Nephron progenitor cell (in vitro differentiated cells): ENCODE results near the gene MTHFD1L.
A peak's percentile ranks its signal among the peaks of the same experiment; 100 is the strongest.

Experiments
- DNase-seq: peaks from one replicate; pipeline ENCODE4 v3.0.0; 2021
- H3K27ac Mint-ChIP-seq: 2 replicates; pipeline ENCODE4 v1.8.0; 2021; ENCODE audit warnings: mild to moderate bottlenecking, moderate library complexity, mixed read lengths
- H3K27me3 Mint-ChIP-seq: 2 replicates; pipeline ENCODE4 v1.8.0; 2021; ENCODE audit warnings: mild to moderate bottlenecking, low read depth, mixed read lengths; ENCODE audit not compliant: poor library complexity
- H3K36me3 Mint-ChIP-seq: 2 replicates; pipeline ENCODE4 v1.8.0; 2021; ENCODE audit warnings: low read depth, mixed read lengths
- H3K4me1 Mint-ChIP-seq: 2 replicates; pipeline ENCODE4 v1.8.0; 2021; ENCODE audit warnings: mixed read lengths
- H3K4me3 Mint-ChIP-seq: 2 replicates; pipeline ENCODE4 v1.8.0; 2021; ENCODE audit warnings: mild to moderate bottlenecking, moderate library complexity, mixed read lengths
- H3K9me3 Mint-ChIP-seq: 2 replicates; pipeline ENCODE4 v1.8.0; 2021; ENCODE audit warnings: mild to moderate bottlenecking, moderate library complexity, mixed read lengths
- TF ChIP-seq, protein P1 (sequence below): fragments of 200-600 bp; sonication (generic); IDR thresholded peaks from 2 replicates; pipeline ENCODE4 v1.5.0; 2021; ENCODE audit warnings: antibody characterized with exemption

MTHFD1L gene

GRCh38 chr6:150899231-150899630 is 33.7 kb downstream of the MTHFD1L start:
- no peak overlapping the region for H3K27ac Mint-ChIP-seq
- H3K4me3 Mint-ChIP-seq, result no peak overlapping the region
- no peak for DNase-seq
- peaks cover 29% of the 10 kb centered on the region for H3K4me1 Mint-ChIP-seq
- peaks cover 22% of the 10 kb centered on the region for H3K36me3 Mint-ChIP-seq
- no peaks in the 10 kb centered on the region for H3K9me3 Mint-ChIP-seq
- TF ChIP-seq, protein P1, sequence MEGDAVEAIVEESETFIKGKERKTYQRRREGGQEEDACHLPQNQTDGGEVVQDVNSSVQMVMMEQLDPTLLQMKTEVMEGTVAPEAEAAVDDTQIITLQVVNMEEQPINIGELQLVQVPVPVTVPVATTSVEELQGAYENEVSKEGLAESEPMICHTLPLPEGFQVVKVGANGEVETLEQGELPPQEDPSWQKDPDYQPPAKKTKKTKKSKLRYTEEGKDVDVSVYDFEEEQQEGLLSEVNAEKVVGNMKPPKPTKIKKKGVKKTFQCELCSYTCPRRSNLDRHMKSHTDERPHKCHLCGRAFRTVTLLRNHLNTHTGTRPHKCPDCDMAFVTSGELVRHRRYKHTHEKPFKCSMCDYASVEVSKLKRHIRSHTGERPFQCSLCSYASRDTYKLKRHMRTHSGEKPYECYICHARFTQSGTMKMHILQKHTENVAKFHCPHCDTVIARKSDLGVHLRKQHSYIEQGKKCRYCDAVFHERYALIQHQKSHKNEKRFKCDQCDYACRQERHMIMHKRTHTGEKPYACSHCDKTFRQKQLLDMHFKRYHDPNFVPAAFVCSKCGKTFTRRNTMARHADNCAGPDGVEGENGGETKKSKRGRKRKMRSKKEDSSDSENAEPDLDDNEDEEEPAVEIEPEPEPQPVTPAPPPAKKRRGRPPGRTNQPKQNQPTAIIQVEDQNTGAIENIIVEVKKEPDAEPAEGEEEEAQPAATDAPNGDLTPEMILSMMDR, result no peak
- H3K27me3 Mint-ChIP-seq, result peaks cover 3% of the 10 kb centered on the region

DNA sequence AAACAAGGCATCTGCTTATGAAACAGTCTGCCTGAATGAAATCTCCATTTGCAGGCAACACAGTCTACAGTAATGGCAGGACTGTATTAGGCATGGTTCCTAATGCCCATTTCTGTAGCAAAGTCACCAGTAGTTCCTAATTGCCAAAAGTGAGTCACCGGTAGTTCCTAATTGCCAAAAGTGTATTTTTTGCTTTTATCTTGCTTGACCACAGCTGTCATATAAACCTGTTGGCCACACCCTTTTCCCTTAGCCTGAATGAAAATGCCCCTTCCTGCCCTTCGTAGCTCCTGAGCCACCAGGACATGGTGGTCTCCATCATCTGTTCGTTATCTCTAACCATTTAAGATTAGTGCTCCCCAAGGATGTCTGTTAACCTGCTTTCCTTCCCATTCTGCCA is 34.5 kb downstream of the MTHFD1L start:
- Mint-ChIP-seq H3K4me3 (no peak overlapping the region), H3K27me3 (peaks cover 3% of the 10 kb centered on the region), H3K9me3 (no peaks in the 10 kb centered on the region), H3K27ac (no peak overlapping the region), H3K36me3 (peaks cover 26% of the 10 kb centered on the region), H3K4me1 (peaks cover 20% of the 10 kb centered on the region)
- no peak for DNase-seq
- TF ChIP-seq, protein P1, result no peak

DNA sequence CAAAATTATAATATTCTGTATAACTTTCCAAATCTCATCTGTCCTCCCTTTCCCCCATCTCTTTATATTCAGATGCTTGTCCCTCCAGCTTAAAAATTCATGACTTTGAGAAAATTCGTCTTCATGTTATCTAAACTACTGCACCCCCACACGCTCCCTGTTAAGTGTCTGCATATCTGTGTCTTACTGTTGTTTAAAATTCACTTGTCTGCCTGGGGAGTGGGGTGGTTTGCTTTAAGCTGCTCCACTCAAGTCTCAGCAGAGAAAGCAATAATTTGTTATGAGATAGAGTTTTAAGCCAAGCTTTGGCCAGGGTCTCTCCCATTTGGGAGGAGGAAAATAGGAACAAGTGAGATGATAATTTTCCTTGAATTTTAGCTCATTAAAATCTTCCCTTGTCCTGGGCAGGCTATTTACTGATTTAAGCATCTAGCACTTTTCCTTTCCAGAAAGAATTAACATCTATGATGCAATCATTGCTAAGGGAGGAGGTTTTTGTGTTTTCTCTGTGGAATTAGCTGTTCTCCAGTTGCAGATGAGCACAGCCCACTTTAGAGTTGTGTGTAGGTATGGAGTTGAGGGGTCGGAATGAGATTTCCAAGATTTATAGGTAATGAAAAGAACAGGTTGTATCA is 36.8 kb downstream of the MTHFD1L start:
- TF ChIP-seq, protein P1, result no peak
- peaks cover 9% of the 10 kb centered on the region for H3K4me1 Mint-ChIP-seq

GRCh38 chr6:150905769-150906168 is 40.3 kb downstream of the MTHFD1L start:
- no peaks in the 10 kb centered on the region for H3K9me3 Mint-ChIP-seq
- TF ChIP-seq, protein P1, result peak; percentile 17
- peaks cover 39% of the 10 kb centered on the region for H3K36me3 Mint-ChIP-seq
- H3K27me3 Mint-ChIP-seq, result peaks cover 3% of the 10 kb centered on the region
- H3K4me3 Mint-ChIP-seq, result no peak overlapping the region
- peaks cover 9% of the 10 kb centered on the region for H3K4me1 Mint-ChIP-seq
- DNase-seq, result no peak
- H3K27ac Mint-ChIP-seq, result peak overlapping the region; percentile 25

More for the DNA sequence above, 36.8 kb downstream of the MTHFD1L start:
- peak overlapping the region; percentile 2 for H3K27ac Mint-ChIP-seq
- peaks cover 3% of the 10 kb centered on the region for H3K27me3 Mint-ChIP-seq
- H3K36me3 Mint-ChIP-seq, result peaks cover 30% of the 10 kb centered on the region
- DNase-seq, result no peak
- H3K4me3 Mint-ChIP-seq, result no peak overlapping the region
- no peaks in the 10 kb centered on the region for H3K9me3 Mint-ChIP-seq

- Mint-ChIP-seq H3K4me1 (peaks cover 9% of the 10 kb centered on the region), H3K4me3 (no peak overlapping the region), H3K27me3 (peaks cover 3% of the 10 kb centered on the region), H3K9me3 (no peaks in the 10 kb centered on the region), H3K27ac (no peak overlapping the region), H3K36me3 (peaks cover 49% of the 10 kb centered on the region)
- TF ChIP-seq, protein P1, result no peak
- no peak for DNase-seq
Observed at GRCh38 chr6:150906641-150907326, 41.3 kb downstream of the MTHFD1L start.
